Amniotic stem cell (primary cell): ENCODE results near the gene TMEM106C.

ENCODE experiments used
- DNase-seq: peaks from one replicate; lab custom pipeline; 2025; lab: John Stamatoyannopoulos, UW

TMEM106C gene

DNA sequence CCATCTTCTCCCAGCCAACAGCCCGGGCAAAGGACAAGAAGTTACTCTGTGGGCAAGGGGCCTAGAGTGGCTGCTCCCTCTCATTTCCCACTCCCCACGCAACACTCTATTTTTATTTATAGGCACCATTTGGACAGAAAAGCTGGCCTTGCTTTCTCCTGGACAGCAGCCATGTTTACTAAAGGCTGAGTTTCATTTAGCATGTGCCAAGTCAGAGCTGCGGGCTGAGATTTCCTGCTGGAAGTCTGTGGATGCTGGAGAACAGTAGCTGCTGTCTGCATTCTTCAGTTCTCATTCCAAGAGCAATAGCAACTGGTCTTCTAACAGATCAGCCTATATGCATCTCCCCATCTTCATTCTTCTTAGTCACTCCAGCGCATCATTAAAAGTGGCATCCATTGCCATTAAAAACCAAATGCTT, 32.6 kb downstream of the TMEM106C start:
- DNase-seq = no peak

DNA sequence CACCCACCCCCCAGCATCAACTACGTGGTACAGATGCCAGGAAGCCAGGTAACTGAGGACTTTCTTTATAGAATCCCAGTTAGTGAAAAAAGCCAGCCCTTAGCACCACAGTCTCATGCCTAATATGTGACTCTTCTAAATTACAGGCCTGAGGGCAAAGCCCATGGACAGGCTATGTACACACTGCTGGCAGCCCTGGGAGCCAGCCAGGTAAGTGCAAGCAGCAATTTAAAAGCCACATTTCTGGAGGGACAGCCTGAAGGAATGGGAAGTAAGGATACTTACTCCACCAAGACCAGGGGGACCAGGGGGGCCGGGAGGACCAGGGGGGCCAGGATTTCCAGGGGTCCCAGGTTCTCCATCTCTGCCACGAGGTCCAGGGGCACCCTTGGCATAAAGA, 33.9 kb downstream of the TMEM106C start:
- DNase-seq = no peak

DNA sequence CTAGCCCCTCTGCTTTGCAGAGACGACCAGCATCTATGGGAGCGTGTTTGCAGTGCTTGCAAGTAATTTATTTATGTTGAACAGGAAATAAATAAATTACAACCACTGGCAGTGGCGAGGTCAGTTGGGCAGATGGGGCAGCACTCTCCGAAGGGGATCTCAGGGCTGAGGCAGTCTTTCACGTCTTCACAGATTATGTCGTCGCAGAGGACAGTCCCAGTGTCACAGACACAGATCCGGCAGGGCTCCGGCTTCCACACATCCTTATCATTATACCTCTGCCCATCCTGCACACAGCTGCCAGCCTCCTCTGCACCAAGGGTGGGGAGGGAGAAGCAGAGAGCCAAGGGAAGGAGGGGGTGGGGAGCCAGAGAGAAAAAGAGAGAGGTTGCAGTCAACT, 36.4 kb downstream of the TMEM106C start:
- no peak for DNase-seq

DNA sequence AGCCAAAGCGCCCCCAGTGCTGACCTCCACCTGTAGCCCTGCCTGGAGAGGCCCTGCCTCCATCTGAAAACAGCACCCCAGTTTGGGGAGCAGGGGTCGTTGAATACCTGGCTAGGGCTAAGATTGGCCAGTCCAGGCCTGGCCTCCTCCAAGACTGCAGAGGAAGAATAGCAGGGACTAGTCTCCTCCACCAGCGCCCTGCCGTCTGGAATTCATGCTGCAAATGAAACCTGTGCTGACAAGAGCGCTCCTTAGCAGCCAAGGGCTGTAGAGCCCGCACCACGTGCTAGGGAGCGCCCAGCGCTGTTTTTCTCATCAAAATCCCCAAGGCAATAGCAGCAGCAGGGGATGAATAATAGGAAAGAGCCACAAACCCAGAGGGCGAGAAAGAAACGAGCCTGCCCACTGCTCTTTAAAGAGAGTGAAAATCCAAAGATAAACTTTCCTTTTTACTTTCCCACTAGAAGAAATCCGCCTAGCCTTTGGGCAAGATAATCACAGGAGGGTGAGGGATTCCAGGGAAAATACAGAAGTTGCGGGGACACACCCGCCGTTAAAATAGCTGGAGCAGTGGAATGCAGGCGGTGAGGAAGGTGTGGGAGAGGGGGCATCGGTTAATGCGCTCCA, 37.6 kb downstream of the TMEM106C start:
- no peak for DNase-seq

DNA sequence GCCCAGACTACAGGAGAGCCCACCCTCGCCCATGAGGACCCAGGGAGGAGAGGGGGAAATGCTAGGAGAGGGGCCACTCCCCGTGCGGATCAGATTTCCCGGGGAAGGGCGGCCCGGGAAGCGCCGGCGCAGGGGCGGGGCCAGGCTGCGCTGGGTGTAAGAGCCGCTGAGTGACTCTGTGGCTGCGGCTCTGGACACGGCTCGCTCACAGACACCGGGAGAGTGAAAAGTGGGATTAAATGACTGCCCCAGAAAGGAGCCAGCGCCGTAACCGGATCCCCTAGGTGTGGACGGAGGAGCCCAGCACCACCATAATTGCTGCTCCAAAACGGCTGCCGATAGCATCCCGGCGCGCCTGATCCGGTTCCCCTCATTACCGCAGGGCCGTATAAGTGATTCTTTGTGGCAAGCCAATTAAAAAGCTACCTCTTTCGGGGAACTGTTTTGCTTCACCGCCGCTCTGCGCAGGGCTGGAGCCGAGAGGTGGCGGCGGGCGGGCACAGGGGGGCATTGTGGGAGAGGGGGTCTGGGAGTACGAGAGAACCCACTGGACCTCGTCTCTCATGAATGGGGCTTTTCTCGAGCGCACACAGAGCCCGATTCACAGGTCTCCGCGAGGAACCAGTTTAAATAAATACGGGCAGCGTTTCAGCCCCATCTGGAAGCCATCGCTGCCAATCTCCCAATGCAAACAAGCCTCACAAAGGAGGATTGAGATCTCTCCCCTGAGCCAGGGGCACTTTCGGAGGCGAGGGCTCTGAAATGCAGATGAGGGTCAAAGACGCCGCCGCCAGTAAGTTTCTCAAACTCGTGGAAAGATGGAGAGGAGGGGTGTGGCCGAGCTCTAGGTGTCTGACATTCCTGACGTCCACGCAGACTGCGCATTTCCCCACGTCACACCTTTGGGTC, 38.4 kb downstream of the TMEM106C start:
- no peak for DNase-seq

DNA sequence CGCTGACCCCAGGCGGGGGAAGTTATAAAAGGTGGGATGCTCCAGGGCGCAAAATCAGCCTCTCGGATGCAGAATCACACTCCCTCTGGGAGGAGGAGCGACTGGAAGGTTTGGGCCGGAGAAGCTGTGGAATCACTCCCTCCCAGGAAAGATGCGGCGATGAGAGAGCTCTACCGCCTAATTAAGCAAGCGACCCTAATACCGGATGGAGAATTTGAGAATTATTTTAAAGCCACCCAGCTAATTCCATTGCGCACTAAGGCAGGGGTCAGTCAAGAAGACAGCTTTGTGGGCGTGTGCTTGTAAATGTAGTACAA, 39.0 kb downstream of the TMEM106C start:
- no peak for DNase-seq

DNA sequence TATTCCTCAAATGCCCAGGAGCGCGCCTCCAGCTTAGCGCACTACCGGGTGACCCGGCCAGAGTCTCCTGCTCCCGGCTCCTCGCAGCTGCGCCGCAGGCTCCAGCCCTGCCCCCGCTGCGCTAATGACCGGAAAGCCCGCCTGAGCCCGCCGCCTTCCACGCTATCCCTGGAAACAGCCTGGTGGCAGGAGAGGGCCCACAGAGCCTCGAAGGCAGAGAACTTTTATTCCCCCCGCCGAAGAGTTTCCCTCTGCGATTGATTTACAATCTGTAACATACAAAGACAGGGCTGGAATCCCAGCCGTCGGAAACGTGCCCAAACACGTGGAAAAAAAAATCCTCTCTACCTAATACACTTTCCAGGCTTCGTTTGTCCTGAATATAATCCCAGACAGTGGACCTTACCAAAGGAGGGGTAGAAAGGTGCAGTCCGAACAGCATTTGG, 39.4 kb downstream of the TMEM106C start:
- no peak for DNase-seq

DNA sequence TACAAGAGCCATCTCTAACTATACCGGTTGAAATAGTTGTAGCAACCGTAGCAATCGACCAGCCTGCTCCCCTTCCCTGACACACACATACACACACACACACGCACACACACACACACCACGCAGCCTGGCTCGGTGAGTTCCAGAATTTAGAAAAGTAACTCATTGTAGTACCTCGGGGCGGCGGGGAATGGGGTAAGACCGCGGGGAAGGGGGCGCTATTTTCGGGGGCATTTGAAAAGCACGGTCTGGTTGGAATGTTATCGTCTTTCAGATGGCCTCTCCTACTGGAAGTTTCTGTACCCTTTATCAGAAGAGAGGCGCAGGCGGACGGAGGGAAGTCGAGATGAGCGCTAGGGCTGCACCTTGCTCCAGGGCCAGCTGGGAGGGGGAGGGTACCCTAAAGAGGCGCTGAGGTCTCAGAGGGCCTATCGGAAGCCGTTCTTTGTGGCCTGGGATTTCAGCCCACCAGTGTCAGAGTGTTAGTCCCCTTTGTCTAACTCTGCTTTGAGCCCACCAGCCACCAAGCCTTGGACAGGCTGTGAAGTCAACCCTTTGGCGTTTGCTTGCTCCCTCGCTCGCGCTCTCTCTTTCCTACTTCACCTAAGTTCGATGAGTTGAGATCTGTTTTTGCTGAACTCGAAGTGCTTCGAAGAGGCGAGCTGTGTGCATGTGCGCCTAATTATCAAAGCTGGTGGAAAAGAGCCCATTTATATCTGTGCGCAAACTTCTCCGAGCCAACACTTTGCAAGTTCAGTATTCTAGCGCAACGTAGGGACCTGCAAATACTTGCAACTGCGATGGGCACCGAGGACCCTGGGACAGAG, 40.0 kb downstream of the TMEM106C start:
- no peak for DNase-seq

DNA sequence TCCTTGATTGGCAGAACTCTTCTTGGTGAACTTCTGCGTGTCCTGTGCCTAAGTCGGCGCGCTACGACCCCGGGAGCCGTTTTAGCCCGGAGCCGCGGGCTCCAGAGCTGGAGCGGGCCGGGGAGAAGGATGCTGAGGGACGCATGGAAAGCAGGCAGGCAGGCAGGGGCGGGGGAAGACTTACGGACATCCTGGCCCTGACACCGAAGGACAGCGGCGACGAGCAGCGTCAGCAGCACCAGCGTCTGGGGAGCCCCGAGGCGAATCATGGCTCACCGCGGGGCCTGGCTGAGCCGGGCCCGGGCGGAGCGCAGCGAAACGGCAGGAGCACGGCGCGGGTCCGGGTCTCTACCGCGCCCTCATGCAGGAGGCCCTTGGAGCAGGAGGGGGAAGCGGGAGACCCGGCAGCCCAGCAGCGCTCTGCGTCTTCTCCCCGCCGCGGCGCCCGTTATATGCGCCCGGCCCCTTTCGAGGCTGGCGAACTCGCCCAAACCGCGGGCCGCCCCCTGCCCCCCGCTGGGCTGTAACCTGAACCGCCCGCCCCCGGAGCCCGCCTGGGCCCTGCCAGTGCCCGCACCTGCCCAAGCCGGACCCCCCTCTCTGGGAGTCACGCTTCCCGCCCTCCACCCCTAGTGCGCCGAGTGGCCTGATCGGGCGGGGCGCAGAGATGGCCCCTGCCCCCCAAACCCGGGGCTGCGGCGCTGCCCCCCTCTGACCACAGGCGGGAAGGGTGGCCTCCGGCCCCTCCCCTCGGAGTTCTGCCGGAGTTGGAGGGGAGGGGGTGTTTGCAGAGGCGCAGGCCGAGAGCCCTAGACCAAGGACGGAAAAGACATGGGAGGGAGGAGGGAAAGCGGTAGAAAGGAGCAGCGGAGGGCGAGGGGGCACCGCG, 40.9 kb downstream of the TMEM106C start, which contains the start of gene COL2A1:
TSS of gene COL2A1 (minus strand) at position 424 of the 889 bp plus-strand sequence. CDS start at position 269, 155 bp downstream.
- no peak for DNase-seq

DNA sequence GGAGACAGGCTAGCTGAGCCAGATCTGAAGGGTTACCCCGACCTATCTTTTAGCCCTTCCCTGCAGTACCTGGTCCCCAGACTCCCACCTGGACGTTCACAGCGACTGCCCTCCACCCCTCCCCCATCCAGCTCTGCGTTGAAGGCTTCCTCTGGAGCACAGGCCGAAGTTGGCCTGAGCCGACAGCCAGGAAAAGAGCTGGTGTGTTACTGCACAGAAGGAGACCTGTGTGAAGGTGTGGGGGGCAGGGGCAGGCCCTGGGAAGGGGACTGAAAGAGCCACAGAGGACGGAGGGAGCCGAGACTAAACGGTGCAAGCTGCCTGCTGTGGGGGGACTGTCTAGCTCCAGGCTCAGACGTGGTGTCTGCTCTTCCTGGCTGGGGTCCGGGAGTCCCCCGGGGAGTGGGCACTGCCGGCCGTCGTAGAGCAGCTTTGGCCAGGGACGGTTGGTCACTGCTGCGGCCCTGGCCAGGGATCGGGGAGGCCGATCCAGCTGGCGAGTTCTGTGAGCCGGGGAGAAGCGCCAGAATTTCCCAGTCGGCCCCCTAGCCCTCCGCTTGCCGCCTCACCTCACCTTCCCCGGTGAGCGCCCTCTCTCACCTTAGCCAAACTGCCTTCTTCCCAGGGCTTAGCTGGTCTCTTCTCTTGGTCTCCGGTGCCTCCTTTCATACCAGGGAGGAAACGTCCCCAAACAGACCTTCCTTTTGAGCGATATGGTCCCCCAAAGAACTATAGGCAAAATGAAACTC, 41.8 kb downstream of the TMEM106C start:
- no peak for DNase-seq

DNA sequence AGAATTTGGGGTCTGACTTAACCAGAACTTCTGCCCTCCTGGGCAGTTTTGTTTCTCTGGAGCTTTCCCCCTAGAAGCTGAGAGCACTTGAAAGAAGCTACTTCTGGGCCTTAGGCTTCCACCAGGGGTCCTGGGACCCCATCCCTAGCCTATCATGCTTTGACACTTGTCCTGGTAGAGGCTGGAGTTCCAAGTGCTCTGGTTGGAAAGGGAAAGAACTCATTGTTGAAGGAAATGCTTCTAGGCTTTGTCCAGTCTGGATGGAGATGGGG, 42.3 kb downstream of the TMEM106C start:
- no peak for DNase-seq

DNA sequence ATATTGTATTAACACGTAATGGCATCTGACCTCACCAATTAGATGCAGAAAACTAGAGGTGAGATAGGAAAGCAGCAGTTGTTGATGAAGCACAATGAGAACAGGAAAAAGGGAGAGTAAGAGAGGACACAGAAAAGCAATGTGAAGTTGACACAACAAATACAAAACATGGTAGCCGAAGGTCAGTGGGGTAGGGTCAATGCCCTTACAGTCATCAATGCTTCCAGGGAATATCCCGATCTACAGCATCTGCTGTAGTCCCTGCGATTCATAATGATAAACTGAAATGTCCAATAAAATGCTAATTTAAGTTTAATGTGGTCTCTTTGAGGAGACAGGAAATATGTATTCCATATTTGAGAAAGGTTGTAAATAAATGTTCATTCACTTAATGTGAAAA, 43.8 kb downstream of the TMEM106C start:
- no peak for DNase-seq

DNA sequence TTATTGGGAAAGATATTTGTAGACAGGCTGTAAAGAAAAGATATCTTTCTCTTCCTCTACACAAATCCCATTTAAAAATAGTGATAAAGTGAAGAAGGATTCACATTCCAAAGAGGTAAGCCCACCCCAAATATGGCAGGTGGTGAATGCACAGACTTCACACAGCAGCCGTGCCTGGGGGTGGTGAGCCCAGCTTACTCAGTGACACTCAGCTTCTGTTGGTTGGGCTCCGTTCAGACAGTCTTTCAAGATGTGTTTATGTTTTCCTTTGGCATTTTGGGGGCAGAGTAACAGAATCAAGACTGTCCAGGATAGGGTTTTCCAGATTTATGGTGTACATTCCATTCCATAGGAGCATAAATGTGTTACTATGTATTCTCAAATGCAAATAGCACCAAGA, 45.0 kb downstream of the TMEM106C start:
- DNase-seq = no peak

DNA sequence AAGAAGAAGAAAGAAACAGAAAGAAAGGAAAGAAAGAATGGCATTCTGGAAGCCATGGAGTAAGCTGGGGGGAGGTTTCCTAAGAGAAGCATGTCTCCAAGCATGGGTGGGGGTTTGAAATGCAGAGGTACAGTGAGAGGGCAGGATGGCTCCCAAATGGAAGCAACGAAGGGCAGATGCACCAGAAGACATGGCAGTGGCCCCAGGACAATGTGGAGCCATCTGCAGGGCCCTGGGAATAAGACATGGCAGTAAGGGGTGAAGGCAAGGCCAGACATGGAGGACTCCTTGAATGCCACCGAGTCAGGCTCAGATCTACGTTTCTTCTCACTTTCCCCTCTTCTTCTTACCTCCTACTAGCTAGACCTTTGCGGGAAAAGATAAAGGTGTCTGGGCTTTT, 45.6 kb downstream of the TMEM106C start:
- DNase-seq = no peak

DNA sequence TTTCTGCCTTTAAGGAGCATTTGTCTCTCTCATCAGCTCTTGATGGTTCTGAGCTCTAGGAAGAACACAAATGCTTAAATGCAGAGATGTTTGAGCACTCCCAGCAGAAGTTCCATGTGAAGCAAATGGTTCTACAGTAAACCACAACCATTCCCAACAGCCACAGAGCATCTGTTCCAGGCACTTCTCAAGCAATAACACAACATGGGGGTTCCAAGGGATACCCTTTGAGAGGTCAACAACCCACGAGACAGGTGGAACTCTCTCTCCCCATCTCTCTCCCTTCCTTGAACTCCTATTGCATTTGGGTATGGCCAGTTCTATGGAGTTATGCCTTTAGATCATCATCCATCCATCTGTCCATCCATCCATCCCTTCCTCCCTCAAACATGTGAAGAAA, 46.1 kb downstream of the TMEM106C start:
- no peak for DNase-seq

DNA sequence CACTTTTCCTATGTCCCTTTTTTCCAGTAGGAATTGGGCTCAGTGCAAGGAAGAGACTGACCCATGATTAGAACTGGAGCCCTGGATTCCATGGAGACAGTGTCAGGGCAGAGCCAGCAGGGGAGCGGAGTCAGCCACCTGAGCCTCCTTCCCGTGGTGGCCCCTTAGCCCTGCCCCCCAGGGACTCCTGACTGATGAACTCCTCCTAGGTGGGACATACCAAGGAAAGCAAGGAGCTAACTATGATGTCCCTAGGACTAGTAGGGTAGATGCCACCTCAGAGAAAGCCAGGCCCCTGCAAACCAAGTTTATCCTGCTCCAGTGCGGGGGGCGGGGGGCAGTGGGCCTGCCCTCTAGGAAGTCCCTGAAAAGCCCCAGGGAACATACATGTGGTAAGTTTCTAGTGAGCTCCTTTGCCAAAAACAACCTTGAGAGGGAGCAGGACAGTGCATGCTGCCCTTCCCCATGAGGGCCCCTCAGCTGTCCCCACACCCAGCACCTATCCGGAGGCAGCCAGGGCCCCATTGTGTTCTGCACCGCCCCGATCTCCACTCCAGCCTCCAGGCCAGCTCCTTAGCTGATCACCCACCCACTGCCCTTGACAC, 47.1 kb downstream of the TMEM106C start:
- no peak for DNase-seq

DNA sequence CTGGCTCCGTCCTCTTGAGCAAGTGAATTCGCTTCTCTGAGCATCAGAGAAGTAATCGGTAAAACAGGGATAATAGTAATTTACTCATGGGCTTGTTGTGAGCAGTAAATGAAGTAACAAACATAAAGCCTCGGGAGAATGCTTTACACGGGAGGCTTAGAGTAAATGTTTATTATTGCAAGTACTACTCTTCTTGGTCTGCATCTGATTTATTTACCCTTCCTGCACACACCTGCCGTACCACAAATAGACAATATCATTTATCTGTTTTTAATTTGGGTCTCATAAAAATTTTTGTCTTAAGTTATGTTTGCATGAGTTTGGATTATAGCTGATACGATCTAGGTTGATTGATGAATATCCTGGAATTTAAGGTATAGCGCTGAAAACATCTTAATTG, 48.7 kb downstream of the TMEM106C start:
- no peak for DNase-seq

DNA sequence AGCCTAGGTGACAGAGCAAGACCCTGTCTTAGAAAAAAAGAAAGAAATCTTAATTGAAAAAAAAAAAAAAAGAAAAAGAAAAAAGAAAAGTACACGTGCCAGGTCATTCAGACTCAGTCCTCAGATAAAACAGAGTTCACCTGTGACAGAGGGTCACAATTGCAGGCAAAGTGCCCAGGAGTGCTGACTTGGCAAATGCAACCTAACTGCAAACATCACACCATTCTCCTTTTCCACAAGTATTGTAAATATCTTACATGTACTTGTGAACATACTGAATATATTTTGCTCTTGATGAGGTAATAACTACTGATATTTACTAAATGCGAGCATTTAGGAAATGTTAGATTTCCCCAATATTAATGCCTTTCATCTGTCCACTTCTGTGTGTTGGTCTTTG, 49.9 kb downstream of the TMEM106C start:
- no peak for DNase-seq

DNA sequence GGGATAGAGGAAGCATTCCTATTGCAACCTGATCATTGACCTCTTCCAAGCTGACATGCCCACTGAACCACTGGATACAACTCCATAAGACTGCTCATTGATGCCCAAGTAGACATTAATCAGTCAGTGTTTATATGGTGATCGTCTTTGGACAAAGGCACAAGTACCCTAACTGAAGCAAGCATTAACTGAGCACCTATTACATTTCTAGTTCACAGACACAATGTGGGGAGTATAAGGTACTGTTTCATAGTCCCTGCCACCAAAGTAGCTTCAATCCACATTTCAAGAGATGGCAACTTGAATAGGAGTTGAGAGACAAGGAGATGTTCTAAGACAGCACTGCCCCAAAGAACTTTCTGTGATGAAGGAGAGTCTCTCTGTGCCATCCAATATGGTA, 51.7 kb downstream of the TMEM106C start:
- no peak for DNase-seq

DNA sequence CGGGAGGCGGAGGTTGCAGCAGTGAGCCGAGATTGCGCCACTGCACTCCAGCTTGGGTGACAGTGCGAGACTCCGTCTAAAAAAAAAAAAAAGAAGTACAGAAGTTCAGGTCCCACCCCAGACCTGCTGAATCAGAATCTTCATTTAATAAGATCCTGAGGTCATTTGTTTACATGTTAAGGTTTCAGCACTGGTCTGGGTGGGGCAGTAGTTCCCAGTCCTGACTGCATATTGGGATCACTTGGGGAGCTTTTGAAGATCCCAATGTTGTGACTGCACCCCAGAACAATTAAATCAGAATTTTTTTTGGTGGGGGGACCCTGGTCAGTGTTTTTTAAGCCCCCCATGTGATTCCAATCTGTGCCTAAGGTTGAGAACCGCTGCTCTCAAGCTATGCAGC, 52.6 kb downstream of the TMEM106C start:
- DNase-seq = no peak
